ENCODE measurements around the gene FLOT1.

FLOT1 gene

DNA sequence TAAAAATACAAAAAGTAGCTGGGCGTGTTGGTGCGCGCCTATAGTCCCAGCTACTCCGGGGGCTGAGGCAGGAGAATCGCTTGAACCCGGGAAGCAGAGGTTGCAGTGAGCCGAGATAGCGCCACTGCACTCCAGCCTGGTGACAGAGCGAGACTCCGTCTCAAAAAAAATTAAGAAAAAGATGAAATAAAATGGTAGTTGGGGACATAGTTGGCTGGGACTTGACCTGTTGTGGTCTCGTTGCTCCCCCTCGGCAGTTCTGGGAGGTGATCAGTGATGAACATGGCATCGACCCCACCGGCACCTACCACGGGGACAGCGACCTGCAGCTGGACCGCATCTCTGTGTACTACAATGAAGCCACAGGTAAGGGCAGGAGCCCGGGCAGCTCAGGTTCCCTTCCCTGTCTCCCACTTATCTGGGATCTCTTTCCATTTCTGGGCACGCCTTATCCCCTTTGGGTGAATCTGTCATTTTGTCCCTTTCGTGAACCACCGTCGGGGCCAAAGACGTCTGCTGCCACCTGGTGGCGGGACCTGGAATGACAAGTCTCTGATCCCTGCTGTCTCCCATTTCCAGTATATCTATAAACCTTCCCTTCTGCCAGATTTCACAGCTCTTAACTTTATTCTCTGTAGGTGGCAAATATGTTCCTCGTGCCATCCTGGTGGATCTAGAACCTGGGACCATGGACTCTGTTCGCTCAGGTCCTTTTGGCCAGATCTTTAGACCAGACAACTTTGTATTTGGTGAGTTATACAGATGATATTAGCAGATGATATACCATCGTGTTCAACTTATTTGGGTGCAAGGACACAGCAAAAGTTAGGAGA lies 20.0 kb downstream of the FLOT1 start (continued):
- TF ChIP-seq, protein P1, sequence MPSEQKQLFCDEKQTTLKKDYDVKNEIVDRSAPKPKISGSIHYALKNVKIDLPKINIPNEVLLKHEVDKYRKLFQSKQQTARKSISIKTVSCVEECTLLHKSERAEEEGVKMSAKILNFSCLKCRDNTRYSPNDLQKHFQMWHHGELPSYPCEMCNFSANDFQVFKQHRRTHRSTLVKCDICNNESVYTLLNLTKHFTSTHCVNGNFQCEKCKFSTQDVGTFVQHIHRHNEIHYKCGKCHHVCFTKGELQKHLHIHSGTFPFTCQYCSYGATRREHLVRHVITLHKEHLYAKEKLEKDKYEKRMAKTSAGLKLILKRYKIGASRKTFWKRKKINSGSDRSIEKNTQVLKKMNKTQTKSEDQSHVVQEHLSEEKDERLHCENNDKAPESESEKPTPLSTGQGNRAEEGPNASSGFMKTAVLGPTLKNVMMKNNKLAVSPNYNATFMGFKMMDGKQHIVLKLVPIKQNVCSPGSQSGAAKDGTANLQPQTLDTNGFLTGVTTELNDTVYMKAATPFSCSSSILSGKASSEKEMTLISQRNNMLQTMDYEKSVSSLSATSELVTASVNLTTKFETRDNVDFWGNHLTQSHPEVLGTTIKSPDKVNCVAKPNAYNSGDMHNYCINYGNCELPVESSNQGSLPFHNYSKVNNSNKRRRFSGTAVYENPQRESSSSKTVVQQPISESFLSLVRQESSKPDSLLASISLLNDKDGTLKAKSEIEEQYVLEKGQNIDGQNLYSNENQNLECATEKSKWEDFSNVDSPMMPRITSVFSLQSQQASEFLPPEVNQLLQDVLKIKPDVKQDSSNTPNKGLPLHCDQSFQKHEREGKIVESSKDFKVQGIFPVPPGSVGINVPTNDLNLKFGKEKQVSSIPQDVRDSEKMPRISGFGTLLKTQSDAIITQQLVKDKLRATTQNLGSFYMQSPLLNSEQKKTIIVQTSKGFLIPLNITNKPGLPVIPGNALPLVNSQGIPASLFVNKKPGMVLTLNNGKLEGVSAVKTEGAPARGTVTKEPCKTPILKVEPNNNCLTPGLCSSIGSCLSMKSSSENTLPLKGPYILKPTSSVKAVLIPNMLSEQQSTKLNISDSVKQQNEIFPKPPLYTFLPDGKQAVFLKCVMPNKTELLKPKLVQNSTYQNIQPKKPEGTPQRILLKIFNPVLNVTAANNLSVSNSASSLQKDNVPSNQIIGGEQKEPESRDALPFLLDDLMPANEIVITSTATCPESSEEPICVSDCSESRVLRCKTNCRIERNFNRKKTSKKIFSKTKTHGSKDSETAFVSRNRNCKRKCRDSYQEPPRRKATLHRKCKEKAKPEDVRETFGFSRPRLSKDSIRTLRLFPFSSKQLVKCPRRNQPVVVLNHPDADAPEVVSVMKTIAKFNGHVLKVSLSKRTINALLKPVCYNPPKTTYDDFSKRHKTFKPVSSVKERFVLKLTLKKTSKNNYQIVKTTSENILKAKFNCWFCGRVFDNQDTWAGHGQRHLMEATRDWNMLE (tag by site-specific recombination; conservative IDR thresholded peaks at IDR 0.05; ENCODE audit: low read depth) = no peak
- TF ChIP-seq WT1 (tag by site-specific recombination; IDR thresholded peaks at IDR 0.05) = peak; percentile 45; the same call in 1 of the 2 replicates
- no peak for TF ChIP-seq ZNF776 (tag by site-specific recombination; IDR thresholded peaks at IDR 0.05; ENCODE audit: borderline replicate concordance)
- no peak for TF ChIP-seq BCL11A (tag by site-specific recombination; IDR thresholded peaks at IDR 0.05; ENCODE audit: low read depth)
- no peak for TF ChIP-seq ZNF155 (tag by site-specific recombination; IDR thresholded peaks at IDR 0.05)
- no peak for TF ChIP-seq ZNF223 (tag by site-specific recombination; IDR thresholded peaks at IDR 0.05)
- TF ChIP-seq REPIN1 (tag by site-specific recombination; IDR thresholded peaks at IDR 0.05; ENCODE audit: low read depth) = no peak
- TF ChIP-seq ZNF133 (tag by site-specific recombination; IDR thresholded peaks at IDR 0.05) = no peak
- no peak for TF ChIP-seq ZNF311 (tag by site-specific recombination; IDR thresholded peaks at IDR 0.05; ENCODE audit: borderline replicate concordance)
- no peak for TF ChIP-seq ZNF48 (tag by site-specific recombination; IDR thresholded peaks at IDR 0.05)
- no peak for TF ChIP-seq ZNF341 (tag by site-specific recombination; IDR thresholded peaks at IDR 0.05; ENCODE audit: low read depth)
- TF ChIP-seq ZNF610 (tag by site-specific recombination; IDR thresholded peaks at IDR 0.05; ENCODE audit: borderline replicate concordance) = no peak
- TF ChIP-seq ZNF416 (tag by site-specific recombination; IDR thresholded peaks at IDR 0.05) = no peak
- TF ChIP-seq PRDM1 (tag by site-specific recombination; IDR thresholded peaks at IDR 0.05) = peak; percentile 86
- TF ChIP-seq ZNF423 (tag by site-specific recombination; IDR thresholded peaks at IDR 0.05) = no peak
- TF ChIP-seq ZNF473 (tag by site-specific recombination; IDR thresholded peaks at IDR 0.05) = no peak
- TF ChIP-seq ZNF366 (tag by site-specific recombination; conservative IDR thresholded peaks at IDR 0.05) = peak; percentile 74
- TF ChIP-seq, protein P2, sequence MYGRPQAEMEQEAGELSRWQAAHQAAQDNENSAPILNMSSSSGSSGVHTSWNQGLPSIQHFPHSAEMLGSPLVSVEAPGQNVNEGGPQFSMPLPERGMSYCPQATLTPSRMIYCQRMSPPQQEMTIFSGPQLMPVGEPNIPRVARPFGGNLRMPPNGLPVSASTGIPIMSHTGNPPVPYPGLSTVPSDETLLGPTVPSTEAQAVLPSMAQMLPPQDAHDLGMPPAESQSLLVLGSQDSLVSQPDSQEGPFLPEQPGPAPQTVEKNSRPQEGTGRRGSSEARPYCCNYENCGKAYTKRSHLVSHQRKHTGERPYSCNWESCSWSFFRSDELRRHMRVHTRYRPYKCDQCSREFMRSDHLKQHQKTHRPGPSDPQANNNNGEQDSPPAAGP (tag by site-specific recombination; IDR thresholded peaks at IDR 0.05) = no peak; the same call in 1 of the 2 replicates
- TF ChIP-seq, protein P3, sequence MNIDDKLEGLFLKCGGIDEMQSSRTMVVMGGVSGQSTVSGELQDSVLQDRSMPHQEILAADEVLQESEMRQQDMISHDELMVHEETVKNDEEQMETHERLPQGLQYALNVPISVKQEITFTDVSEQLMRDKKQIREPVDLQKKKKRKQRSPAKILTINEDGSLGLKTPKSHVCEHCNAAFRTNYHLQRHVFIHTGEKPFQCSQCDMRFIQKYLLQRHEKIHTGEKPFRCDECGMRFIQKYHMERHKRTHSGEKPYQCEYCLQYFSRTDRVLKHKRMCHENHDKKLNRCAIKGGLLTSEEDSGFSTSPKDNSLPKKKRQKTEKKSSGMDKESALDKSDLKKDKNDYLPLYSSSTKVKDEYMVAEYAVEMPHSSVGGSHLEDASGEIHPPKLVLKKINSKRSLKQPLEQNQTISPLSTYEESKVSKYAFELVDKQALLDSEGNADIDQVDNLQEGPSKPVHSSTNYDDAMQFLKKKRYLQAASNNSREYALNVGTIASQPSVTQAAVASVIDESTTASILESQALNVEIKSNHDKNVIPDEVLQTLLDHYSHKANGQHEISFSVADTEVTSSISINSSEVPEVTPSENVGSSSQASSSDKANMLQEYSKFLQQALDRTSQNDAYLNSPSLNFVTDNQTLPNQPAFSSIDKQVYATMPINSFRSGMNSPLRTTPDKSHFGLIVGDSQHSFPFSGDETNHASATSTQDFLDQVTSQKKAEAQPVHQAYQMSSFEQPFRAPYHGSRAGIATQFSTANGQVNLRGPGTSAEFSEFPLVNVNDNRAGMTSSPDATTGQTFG (tag by site-specific recombination; IDR thresholded peaks at IDR 0.05; ENCODE audit: borderline replicate concordance) = no peak
- peak; percentile 61; the same call in 1 of the 2 replicates for TF ChIP-seq SCRT1 (tag by site-specific recombination; IDR thresholded peaks at IDR 0.05; ENCODE audit: borderline replicate concordance)
- TF ChIP-seq ZNF175 (tag by site-specific recombination; IDR thresholded peaks at IDR 0.05) = no peak
- TF ChIP-seq, protein P4, sequence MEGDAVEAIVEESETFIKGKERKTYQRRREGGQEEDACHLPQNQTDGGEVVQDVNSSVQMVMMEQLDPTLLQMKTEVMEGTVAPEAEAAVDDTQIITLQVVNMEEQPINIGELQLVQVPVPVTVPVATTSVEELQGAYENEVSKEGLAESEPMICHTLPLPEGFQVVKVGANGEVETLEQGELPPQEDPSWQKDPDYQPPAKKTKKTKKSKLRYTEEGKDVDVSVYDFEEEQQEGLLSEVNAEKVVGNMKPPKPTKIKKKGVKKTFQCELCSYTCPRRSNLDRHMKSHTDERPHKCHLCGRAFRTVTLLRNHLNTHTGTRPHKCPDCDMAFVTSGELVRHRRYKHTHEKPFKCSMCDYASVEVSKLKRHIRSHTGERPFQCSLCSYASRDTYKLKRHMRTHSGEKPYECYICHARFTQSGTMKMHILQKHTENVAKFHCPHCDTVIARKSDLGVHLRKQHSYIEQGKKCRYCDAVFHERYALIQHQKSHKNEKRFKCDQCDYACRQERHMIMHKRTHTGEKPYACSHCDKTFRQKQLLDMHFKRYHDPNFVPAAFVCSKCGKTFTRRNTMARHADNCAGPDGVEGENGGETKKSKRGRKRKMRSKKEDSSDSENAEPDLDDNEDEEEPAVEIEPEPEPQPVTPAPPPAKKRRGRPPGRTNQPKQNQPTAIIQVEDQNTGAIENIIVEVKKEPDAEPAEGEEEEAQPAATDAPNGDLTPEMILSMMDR (tag by site-specific recombination; IDR thresholded peaks at IDR 0.05) = peak; percentile 84
- no peak for TF ChIP-seq ZNF585B (tag by site-specific recombination; IDR thresholded peaks at IDR 0.05)
- TF ChIP-seq, protein P5, sequence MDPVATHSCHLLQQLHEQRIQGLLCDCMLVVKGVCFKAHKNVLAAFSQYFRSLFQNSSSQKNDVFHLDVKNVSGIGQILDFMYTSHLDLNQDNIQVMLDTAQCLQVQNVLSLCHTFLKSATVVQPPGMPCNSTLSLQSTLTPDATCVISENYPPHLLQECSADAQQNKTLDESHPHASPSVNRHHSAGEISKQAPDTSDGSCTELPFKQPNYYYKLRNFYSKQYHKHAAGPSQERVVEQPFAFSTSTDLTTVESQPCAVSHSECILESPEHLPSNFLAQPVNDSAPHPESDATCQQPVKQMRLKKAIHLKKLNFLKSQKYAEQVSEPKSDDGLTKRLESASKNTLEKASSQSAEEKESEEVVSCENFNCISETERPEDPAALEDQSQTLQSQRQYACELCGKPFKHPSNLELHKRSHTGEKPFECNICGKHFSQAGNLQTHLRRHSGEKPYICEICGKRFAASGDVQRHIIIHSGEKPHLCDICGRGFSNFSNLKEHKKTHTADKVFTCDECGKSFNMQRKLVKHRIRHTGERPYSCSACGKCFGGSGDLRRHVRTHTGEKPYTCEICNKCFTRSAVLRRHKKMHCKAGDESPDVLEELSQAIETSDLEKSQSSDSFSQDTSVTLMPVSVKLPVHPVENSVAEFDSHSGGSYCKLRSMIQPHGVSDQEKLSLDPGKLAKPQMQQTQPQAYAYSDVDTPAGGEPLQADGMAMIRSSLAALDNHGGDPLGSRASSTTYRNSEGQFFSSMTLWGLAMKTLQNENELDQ (tag by site-specific recombination; IDR thresholded peaks at IDR 0.05; ENCODE audit: low read depth) = no peak
- TF ChIP-seq, protein P6, sequence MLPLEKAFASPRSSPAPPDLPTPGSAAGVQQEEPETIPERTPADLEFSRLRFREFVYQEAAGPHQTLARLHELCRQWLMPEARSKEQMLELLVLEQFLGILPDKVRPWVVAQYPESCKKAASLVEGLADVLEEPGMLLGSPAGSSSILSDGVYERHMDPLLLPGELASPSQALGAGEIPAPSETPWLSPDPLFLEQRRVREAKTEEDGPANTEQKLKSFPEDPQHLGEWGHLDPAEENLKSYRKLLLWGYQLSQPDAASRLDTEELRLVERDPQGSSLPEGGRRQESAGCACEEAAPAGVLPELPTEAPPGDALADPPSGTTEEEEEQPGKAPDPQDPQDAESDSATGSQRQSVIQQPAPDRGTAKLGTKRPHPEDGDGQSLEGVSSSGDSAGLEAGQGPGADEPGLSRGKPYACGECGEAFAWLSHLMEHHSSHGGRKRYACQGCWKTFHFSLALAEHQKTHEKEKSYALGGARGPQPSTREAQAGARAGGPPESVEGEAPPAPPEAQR (tag by site-specific recombination; IDR thresholded peaks at IDR 0.05) = no peak
